Tibial nerve (tissue), 4 donors: Measurements from ENCODE around the gene BDKRB2. TPM values are rescaled to one million over a fixed set of nuclear protein-coding genes. Genes with fewer than 3 reads are reported as not detected.

ENCODE experiments used
- DNase-seq, 2 donors: peaks; one replicate each; pipeline ENCODE4 v3.0.0-alpha.2; 2019; ENCODE audit warnings: low spot score in 2 of 2
- H3K27ac ChIP-seq, 4 donors: fragments of 200-600 bp; sonication (generic) in 3 of 4; one replicate each; pipeline ENCODE4 v1.5.1; 2017 to 2019; ENCODE audit warnings: mild to moderate bottlenecking in 1 of 4
- H3K27me3 ChIP-seq, 2 donors: fragments of 200-600 bp; sonication (generic) in 1 of 2; one replicate each; pipeline versions ENCODE4 v1.5.1 to v1.6.0; 2017 to 2019
- H3K36me3 ChIP-seq, 3 donors: fragments of 200-600 bp; sonication (generic); one replicate each; pipeline ENCODE4 v1.5.1; 2018 to 2019
- H3K4me1 ChIP-seq, 4 donors: fragments of 200-600 bp; sonication (generic) in 3 of 4; one replicate each; pipeline ENCODE4 v1.5.1; 2017 to 2019
- H3K4me3 ChIP-seq, 4 donors: fragments of 200-600 bp; sonication (generic) in 3 of 4; one replicate each; pipeline ENCODE4 v1.5.1; 2017 to 2019; ENCODE audit warnings: mild to moderate bottlenecking in 1 of 4, moderate library complexity in 1 of 4
- H3K9me3 ChIP-seq, 4 donors: fragments of 200-600 bp; sonication (generic) in 3 of 4; one replicate each; pipeline ENCODE4 v1.5.1; 2017 to 2019
- CTCF ChIP-seq, 5 experiments: fragments of 200-600 bp in 3 of 5; fragments of 450-650 bp in 2 of 5; sonication (generic) in 3 of 5; IDR thresholded peaks; one replicate each; pipeline ENCODE4 v1.5.1; 2016 to 2019; ENCODE audit warnings: antibody characterized with exemption in 5 of 5, mild to moderate bottlenecking in 3 of 5, moderate library complexity in 2 of 5
- EP300 ChIP-seq, 2 donors: sonication (generic); formaldehyde crosslinking; IDR thresholded peaks; one replicate each; pipeline ENCODE4 v1.6.1; 2017; ENCODE audit warnings: antibody characterized with exemption in 2 of 2, mild to moderate bottlenecking in 1 of 2
- POLR2A ChIP-seq, 2 donors: fragments of 450-650 bp; IDR thresholded peaks; one replicate each; pipeline ENCODE4 v1.6.1; 2017; ENCODE audit warnings: antibody characterized with exemption in 2 of 2, mild to moderate bottlenecking in 2 of 2, moderate library complexity in 2 of 2
- WGBS, 2 donors: methylation state at CpG; one replicate each; pipeline ENCODE4 v1.1.5; 2018; 5-methylcytosine and 5-hydroxymethylcytosine counted together
- total RNA-seq, 4 donors: library from RNA; depleted of rRNA; stranded (reverse); fragments of >200 nt; gene quantifications; one replicate each; pipeline ENCODE4 v1.1.0, GENCODE V29; 2016

The BDKRB2 gene
- total RNA-seq, 4 donors from 2014 or later = 10.5 to 26.8 (median 18.4) TPM

GRCh38 chr14:96261053-96261452 lies 56.4 kb downstream of the BDKRB2 start:
- 86 to 87% methylated on average over 5 of the region's 5 CpGs for WGBS, 2 donors
- no peaks in the 10 kb centered on the region for H3K27me3 ChIP-seq
- no peaks in the 10 kb centered on the region for H3K4me1 ChIP-seq
- peaks cover 0 to 8% (median 0%) of the 10 kb centered on the region in 4 donors for H3K9me3 ChIP-seq
- H3K36me3 ChIP-seq = no peaks in the 10 kb centered on the region
- no peak overlapping the region for H3K27ac ChIP-seq
- no peak for TF ChIP-seq EP300 (IDR thresholded peaks at IDR 0.05)
- H3K4me3 ChIP-seq = no peak overlapping the region
- no peak for DNase-seq

GRCh38 chr14:96261772-96262655 lies 57.4 kb downstream of the BDKRB2 start:
- WGBS, 2 donors = 85 to 87% methylated on average over 14 to 16 of the region's 16 CpGs
- Histone ChIP-seq H3K36me3 (no peaks in the 10 kb centered on the region), H3K4me1 (no peaks in the 10 kb centered on the region), H3K27ac (no peak overlapping the region), H3K9me3 (peaks cover 0 to 8% (median 0%) of the 10 kb centered on the region in 4 donors), H3K27me3 (no peaks in the 10 kb centered on the region), H3K4me3 (no peak overlapping the region)
- DNase-seq = no peak
- TF ChIP-seq EP300 (IDR thresholded peaks at IDR 0.05) = no peak
- TF ChIP-seq CTCF (IDR thresholded peaks at IDR 0.05) = no peak
- no peak for TF ChIP-seq POLR2A (IDR thresholded peaks at IDR 0.05)

GRCh38 chr14:96263347-96264199 lies 58.9 kb downstream of the BDKRB2 start:
- no peak for DNase-seq
- no peak overlapping the region for H3K4me3 ChIP-seq
- H3K27ac ChIP-seq = no peak overlapping the region
- peaks cover 0 to 8% (median 0%) of the 10 kb centered on the region in 4 donors for H3K9me3 ChIP-seq
- no peaks in the 10 kb centered on the region for H3K36me3 ChIP-seq
- no peaks in the 10 kb centered on the region for H3K27me3 ChIP-seq
- TF ChIP-seq EP300 (IDR thresholded peaks at IDR 0.05) = no peak
- no peak for TF ChIP-seq POLR2A (IDR thresholded peaks at IDR 0.05)
- no peak for TF ChIP-seq CTCF (IDR thresholded peaks at IDR 0.05)
- WGBS, 2 donors = 84 to 88% methylated on average over 17 to 20 of the region's 20 CpGs
- H3K4me1 ChIP-seq = peaks cover 0 to under 1% (median 0%) of the 10 kb centered on the region in 4 donors

- Histone ChIP-seq H3K4me1 (peaks cover 0 to 5% (median 0%) of the 10 kb centered on the region in 4 donors), H3K36me3 (no peaks in the 10 kb centered on the region), H3K27ac (no peak overlapping the region), H3K27me3 (no peaks in the 10 kb centered on the region), H3K4me3 (no peak overlapping the region), H3K9me3 (peaks cover 0 to 8% (median 0%) of the 10 kb centered on the region in 4 donors)
- no peak for DNase-seq
- TF ChIP-seq EP300 (IDR thresholded peaks at IDR 0.05) (no peak), POLR2A (IDR thresholded peaks at IDR 0.05) (no peak)
- 94 to 96% methylated on average over 14 of the region's 14 CpGs for WGBS, 2 donors
These were observed 59.5 kb downstream of the BDKRB2 start for GRCh38 chr14:96264200-96264553.

GRCh38 chr14:96264853-96265252 lies 60.2 kb downstream of the BDKRB2 start:
- Histone ChIP-seq H3K4me3 (no peak overlapping the region), H3K4me1 (peaks cover 0 to 8% (median 0%) of the 10 kb centered on the region in 4 donors), H3K27ac (no peak overlapping the region), H3K27me3 (no peaks in the 10 kb centered on the region), H3K36me3 (no peaks in the 10 kb centered on the region), H3K9me3 (peaks cover 0 to 2% (median 0%) of the 10 kb centered on the region in 4 donors)
- 55 to 90% methylated on average over 3 of the region's 3 CpGs for WGBS, 2 donors
- no peak for DNase-seq
- TF ChIP-seq POLR2A (IDR thresholded peaks at IDR 0.05) (no peak), EP300 (IDR thresholded peaks at IDR 0.05) (no peak), CTCF (IDR thresholded peaks at IDR 0.05) (no peak)
